GM19463 (cell line): ENCODE results near the gene TMEM179.
"Not testable (repeated sequence)": the region's sequence is repeated elsewhere in the genome, so short reads cannot be mapped to it uniquely, and the experiment has no call there.

Experiments used
- ATAC-seq: cut with Tn5 transposase; IDR thresholded peaks from one replicate; pipeline ENCODE4 v1.9.1; 2021; ENCODE audit warnings: mild to moderate bottlenecking, moderate library complexity; ENCODE audit not compliant: unreplicated experiment

Gene TMEM179

DNA sequence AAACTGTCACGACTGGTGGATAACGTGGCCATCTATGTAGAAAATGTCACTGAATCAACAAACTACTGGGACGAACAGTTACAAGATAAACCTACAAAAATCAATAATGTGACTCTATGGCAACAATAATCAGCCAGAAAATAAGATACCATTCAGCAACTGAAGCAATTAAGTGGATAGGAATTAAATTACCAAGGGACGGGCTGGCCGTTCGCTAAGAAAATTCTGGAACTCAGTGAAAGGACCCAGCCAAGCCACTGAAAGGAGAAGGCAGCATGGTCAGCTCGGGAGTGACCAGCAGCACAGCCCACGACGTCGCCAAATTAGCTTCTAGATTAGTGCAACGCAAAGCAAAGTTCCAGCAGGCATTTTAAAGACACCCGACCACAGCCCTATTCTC lies 33.6 kb upstream of the TMEM179 start:
- no peak for ATAC-seq

DNA sequence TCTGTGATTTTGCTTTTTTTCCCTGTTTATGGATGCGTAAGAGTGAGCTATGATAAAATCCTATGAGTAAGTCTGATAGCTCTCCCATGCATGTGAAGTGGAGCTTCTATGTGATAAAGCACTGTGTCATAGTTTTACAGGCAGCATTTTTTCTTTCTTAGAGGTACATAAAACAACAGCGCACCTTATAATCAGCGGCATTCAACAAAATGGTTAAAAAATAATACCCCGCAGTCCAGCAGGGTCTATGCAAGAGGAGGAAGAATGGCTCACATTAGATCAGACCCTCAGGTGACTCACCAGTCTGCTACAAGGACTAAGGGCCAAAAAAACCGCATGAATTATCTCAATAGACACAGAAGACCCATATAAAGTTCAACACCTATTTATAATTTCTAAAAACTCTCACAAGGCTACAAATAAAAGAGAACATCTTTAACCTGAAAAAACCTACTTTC lies 33.0 kb upstream of the TMEM179 start:
- ATAC-seq, result no peak

GRCh38 chr14:104636846-104637545 lies 32.4 kb upstream of the TMEM179 start:
- not testable (repeated sequence) for ATAC-seq

DNA sequence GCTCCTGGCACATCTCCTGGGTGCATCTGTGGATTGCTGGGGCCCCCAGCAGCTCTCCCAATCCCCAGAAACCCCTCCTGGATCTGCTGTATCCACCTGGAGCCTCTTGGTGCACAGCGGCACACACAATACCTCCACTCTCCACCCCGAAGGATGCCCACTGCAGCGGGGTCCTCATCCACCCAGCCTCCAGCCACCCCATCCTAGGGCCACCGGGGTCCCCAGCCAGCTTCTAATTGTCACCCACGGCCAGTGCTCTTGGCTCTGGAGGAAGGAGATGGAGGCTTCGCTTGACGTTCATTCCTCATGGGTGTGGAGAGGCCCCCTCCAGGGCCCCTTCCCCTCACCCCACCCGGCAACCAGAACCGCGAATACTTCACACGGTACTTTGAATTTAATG lies 31.6 kb upstream of the TMEM179 start:
- ATAC-seq, result no peak

DNA sequence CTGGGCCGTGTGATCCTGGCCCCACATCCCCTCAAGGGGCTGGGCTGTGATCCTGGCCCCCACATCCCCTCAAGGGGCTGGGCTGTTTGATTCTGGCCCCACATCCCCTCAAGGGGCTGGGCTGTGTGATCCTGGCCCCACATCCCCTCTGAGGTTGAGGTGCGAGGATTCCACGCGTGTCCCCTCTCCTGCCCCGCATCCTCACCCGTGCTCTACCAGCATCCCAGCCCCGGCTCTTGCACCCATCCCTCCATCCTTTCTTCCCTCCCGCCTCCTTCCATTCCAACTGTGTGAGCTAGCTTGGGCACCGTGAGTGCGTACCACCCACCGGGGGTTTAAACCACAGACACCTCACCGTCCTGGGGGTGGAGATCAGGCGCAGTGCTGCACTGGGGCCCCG lies 31.1 kb upstream of the TMEM179 start:
- no peak for ATAC-seq

GRCh38 chr14:104634886-104635570 lies 30.5 kb upstream of the TMEM179 start:
- ATAC-seq, result no peak

DNA sequence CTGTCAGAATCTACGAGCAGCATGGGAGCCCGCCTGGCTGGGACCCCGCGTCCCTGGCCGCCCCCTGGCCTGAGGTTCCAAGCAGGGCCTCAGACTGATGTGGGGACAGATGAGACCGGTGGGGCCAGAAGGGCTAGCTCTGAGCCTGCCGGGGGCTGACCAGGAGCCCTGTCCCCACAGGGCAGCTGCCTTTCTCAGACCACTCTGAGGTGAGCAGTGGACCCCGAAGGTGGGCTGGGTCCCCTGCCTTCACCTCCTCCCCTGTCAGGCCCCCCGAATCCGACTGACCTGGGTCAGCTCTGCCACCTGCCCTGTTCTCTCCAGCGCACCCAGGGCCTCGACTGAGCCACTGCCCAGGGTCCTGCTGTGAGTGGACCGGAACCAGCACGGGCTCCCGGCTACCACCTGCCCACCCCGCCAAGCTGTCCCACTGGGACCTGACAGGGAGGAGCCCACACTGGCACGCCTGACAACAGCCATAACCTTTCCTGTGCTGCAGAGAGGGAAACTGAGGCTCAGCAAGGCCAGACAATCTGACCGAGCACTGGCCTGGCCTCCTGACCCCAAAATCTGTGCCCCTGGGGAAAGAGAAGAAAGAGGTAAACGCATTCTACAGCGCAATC lies 29.7 kb upstream of the TMEM179 start:
- no peak for ATAC-seq

DNA sequence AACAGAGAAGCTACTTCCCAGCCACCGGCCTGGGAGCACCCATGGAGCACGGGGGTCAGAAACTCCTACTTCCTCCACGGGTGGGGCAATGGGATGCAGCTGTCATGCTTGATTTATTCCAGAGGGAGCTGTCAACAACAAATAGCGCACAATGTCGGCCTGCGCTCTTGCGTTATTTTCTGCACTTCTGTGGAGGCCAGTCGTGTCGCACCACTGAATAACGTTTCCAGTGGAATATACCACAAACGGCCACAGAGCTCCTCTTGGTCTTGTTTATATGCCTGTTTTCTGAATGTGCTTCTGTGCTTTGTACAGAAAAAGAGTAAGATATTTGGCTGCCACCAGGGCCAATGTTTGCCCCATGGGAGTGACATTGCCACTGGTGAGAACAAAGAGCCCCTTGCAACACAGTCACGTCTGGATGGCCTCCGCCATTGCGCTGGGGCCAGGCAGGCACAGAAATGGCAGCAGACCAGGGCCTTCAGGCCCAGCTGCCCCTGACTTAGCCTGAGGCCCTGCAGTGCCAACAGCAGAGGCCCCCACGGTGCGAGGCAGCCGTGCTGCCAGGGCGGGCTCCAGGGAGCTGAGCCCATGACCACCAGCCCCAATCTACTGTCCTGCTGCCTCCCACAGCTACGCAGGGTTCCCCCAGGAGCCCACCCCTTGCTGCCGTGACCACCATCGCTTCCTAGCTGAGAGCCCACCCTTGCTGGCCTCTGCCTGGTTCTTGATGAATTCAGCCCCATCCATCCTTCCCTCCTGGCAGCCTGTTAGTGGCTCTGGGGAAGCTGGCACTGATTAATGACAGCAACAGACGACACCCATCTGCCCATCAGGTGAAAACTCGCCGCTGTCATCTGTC lies 28.9 kb upstream of the TMEM179 start:
- no peak for ATAC-seq

DNA sequence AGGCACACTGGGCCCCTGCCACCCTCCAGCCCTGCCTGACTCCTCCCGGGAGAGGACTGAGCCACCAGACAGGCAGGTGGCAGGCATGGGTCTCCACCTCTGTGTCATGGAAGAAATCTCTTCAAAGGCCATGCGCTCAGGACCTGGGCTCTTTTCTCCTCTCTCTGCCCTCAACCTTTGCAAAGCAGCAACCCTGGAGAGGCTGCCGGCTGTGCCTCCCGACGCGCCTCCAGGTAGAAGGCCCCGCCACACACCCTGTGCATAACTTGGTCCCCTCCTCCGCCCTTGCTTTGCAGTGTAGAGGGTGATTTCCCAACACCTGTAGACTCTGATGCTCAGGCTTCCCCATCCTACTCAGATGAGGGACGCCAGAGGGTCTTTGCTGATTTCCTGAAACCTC lies 28.2 kb upstream of the TMEM179 start:
- no peak for ATAC-seq

DNA sequence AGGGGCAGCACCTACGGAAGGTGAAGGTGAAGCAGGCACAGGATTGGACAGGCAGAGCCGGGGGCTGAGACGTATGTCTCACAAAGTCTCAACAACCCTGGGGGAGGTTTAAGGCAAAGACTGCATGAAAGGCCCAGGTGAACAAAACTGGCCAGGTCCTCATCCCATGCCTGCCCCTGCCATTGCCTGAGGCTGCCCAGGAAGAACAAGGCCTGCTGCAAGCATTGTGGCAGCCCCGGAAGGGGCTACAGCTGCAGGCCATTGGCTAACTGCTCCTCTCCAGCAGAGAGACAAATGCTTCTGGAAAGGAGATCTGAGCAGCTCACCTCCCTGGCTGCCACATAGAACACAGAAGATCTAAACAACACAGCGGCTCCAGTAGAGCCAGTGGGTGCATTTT lies 20.4 kb upstream of the TMEM179 start:
- no peak for ATAC-seq

DNA sequence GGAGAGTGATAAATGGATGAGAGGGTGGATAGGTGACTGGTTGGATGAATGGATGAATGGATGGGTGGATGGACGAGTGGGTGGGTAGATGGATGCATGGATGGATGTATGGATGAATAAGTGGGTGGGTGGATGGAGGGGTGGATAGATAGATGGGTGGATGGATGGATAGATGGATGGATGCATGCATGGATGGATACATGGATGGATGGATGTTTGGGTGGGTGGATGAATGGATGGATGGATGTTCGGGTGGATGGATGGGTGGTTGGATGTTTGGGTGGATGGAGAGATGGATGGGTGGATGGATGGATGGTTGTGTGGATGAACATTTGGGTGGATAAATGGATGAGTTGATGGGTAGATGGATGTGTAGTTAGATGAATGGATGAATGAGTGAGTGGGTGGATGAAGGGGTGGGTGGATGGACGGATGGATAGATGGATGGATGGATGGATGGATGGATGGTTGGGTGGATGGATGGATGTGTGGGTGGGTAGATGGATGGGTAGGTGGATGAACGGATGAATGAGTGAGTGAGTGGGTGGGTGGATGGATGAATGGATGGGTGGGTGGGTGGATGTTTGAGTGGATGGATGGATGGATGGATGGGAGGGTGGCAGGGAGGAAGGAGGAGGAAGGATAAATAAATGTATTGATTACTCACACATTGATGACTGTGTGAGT lies 9.7 kb upstream of the TMEM179 start:
- no peak for ATAC-seq

DNA sequence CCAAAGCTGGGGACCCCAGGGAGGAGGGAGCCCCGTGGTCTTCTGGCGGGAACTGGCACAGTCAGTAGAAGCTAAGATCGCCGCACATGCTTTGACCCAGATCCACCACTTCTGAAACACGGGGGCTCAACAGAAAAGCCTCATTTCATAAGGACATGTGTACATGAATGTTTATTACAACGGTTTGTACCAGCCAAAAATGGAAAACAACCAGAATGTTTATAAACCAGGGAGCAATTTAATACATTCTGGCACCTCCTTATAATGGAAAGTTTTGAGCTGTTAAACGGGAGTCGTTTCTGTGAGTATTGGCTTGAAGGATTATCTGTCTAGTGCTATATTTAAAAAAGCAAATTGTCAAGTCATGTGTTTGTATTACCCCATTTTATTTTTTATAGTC lies 7.3 kb upstream of the TMEM179 start:
- no peak for ATAC-seq

GRCh38 chr14:104610749-104611310 lies 6.3 kb upstream of the TMEM179 start:
- no peak for ATAC-seq

- ATAC-seq, result no peak
Measured at GRCh38 chr14:104609666-104610065, 5.1 kb upstream of the TMEM179 start.

- no peak for ATAC-seq
Measured at GRCh38 chr14:104603711-104604401, 716 bp downstream of the TMEM179 start.

DNA sequence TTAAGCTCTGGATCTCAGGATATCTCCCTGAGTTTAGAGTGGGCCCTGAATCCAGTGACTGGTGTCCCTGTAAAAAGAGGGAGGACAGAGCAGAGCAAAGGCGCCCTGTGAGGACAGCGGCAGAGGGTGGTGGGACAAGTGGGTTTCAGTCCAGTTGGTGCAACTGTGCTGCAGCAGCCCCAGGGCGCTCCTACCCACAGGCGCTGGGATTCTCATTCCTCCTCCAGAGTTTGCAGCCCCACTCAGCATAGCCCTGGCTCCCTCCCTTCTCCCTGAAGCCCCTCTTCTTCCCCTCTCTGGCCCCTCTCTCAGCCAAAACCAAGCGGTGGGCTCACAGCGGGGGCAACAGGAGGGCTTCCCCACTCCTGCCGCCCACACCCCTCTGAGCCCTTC lies 1.6 kb downstream of the TMEM179 start:
- ATAC-seq, result no peak

DNA sequence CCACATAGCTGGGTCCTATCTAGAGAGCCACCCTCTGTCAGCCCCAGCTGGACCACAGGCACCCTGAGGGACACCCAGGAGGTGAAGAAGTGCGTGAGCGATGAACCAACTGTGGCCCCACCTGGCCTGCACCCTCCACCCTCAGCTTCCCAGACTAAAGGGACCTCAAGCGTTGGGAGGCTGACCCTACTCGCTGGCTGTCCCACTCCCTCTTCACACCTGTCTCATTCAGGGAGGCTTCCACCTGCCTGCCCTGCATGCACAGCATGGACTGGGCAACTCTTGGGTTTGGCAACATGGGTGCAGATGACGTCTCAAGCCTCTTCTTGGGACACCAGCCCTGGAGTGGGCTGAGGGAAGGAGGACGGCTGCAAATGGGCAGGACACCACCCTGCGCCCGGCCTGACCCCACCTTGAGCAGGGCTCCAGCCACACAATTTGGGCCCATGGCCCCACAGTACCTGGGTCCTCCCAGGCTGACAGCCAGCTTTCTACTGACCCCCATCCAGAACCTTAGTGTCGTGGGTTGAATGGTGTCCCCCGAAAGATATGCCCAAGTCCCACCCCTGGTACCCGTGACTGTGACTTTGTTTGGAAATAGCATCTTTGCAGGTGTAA lies 2.1 kb downstream of the TMEM179 start:
- ATAC-seq, result no peak

DNA sequence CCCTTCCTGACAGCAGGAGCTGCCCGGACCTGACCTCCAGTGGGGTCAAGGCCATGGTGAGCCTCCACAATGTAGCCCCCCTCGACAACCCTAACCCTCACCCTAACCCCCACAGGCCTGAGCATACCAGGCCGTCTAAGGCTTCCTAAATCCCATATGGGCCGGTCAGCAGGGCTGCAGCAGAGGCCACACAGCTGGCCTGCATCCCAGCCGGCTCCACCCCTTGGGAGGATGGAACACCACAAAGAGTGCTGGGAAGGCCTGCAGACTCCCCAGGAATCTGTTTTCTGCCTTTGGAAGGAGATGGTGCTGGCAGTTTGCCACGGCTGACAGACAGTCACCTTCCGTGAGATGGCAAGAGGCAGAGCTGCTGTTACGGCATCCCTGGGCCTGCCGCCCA lies 2.8 kb downstream of the TMEM179 start:
- no peak for ATAC-seq

DNA sequence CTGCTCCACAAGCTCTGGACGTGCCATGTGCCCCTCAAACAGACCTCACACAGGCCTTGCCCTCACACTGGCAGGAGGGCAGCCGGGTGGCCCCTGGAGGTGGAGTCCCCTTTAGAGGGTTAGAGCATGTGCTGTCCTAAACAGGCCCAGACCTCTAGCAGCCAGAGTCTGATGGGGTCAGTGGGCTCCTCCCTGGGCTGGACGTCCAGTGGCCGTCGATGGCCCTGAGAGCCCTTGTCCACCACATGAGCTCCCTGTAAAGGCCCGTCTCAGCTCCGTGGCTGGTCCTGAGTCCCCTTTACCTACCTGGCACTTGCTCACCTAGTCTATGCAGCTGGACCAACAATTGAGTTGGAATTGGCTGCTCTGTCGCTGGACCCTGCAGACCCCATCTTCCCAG lies 3.8 kb downstream of the TMEM179 start:
- no peak for ATAC-seq
